Measurements from ENCODE around the gene KLK8. TPM values are rescaled to one million over a fixed set of nuclear protein-coding genes. Genes with fewer than 3 reads are reported as not detected.

The KLK8 gene
- total and polyA plus RNA-seq, 11 donors = 1.9 TPM; not detected in 10

- no peaks in the 10 kb centered on the region for H3K36me3 ChIP-seq
- no peak for ATAC-seq
- no peak for DNase-seq
- H3K27me3 ChIP-seq = peaks cover 0 to 32% (median 2%) of the 10 kb centered on the region in 9 donors
- H3K27ac ChIP-seq = no peak overlapping the region
- no peaks in the 10 kb centered on the region for H3K9me3 ChIP-seq
- 58 to 85% (median 83%) methylated on average over 4 to 6 of the region's 6 CpGs for WGBS, 4 donors
- no peak for TF ChIP-seq POLR2A (IDR thresholded peaks at IDR 0.05)
- TF ChIP-seq CTCF (IDR thresholded peaks at IDR 0.05) = no peak
- intact Hi-C loops (cut with DNase I) = no loop called here
- no peak overlapping the region for H3K4me3 ChIP-seq
- no peaks in the 10 kb centered on the region for H3K4me1 ChIP-seq
Measured at GRCh38 chr19:50963381-50963780, 38.0 kb downstream of the KLK8 start.

- ATAC-seq (no peak), DNase-seq (no peak)
- H3K4me1 ChIP-seq = no peaks in the 10 kb centered on the region
- H3K4me3 ChIP-seq = no peak overlapping the region
- peaks cover 0 to 41% (median 0%) of the 10 kb centered on the region in 9 donors for H3K27me3 ChIP-seq
- no peaks in the 10 kb centered on the region for H3K36me3 ChIP-seq
- H3K9me3 ChIP-seq = no peaks in the 10 kb centered on the region
- 83 to 90% (median 89%) methylated on average over 1 of the region's 1 CpG for WGBS, 4 donors
- no peak for TF ChIP-seq CTCF (IDR thresholded peaks at IDR 0.05)
- no peak for TF ChIP-seq POLR2A (IDR thresholded peaks at IDR 0.05)
- intact Hi-C loops (cut with DNase I) = no loop called here
- no peak overlapping the region for H3K27ac ChIP-seq
Measured at GRCh38 chr19:50962245-50962644, 39.2 kb downstream of the KLK8 start.

GRCh38 chr19:50959731-50960500, 41.5 kb downstream of the KLK8 start:
- Histone ChIP-seq H3K27ac (no peak overlapping the region), H3K36me3 (no peaks in the 10 kb centered on the region), H3K9me3 (no peaks in the 10 kb centered on the region), H3K4me3 (no peak overlapping the region), H3K4me1 (no peaks in the 10 kb centered on the region), H3K27me3 (peaks cover 0 to 31% (median 0%) of the 10 kb centered on the region in 9 donors)
- WGBS, 4 donors = 45 to 58% (median 53%) methylated on average over 8 to 9 of the region's 9 CpGs
- intact Hi-C loops (cut with DNase I) = no loop called here
- ATAC-seq (no peak), DNase-seq (no peak)
- no peak for TF ChIP-seq CTCF (IDR thresholded peaks at IDR 0.05)
- no peak for TF ChIP-seq POLR2A (IDR thresholded peaks at IDR 0.05)

- ATAC-seq = no peak
- WGBS, 4 donors = 70 to 76% (median 73%) methylated on average over 8 of the region's 8 CpGs
- no peak for TF ChIP-seq POLR2A (IDR thresholded peaks at IDR 0.05)
- no peak for TF ChIP-seq CTCF (IDR thresholded peaks at IDR 0.05)
Measured at GRCh38 chr19:50957587-50957986, 43.8 kb downstream of the KLK8 start.

More at GRCh38 chr19:50957587-50957986, 43.8 kb downstream of the KLK8 start:
- H3K27ac ChIP-seq = no peak overlapping the region
- no peak overlapping the region for H3K4me3 ChIP-seq
- intact Hi-C loops (cut with DNase I) = loop anchor here in 1 of 10 donors (1.0 kb wide), 1 partner anchor 18 kb away; no protein-coding TSS in a partner anchor
- no peaks in the 10 kb centered on the region for H3K9me3 ChIP-seq
- no peaks in the 10 kb centered on the region for H3K36me3 ChIP-seq
- DNase-seq = no peak
- H3K27me3 ChIP-seq = peaks cover 0 to 29% (median 0%) of the 10 kb centered on the region in 9 donors
- H3K4me1 ChIP-seq = no peaks in the 10 kb centered on the region

All from heart left ventricle (tissue), 16 donors.